ENCODE data around the gene KLHL21. TPM values are rescaled to one million over a fixed set of nuclear protein-coding genes. Genes with fewer than 3 reads are reported as not detected.

KLHL21 gene
- total RNA-seq, 1 donor from 2014 or later: 147 TPM

GRCh38 chr1:6596351-6596750, 6.3 kb downstream of the KLHL21 start:
- Histone ChIP-seq H3K27ac (peak overlapping the region in 1 of 2 donors; percentile 98), H3K9me3 (no peaks in the 10 kb centered on the region), H3K36me3 (peaks cover 66 to 81% of the 10 kb centered on the region in 2 donors), H3K4me3 (peak overlapping the region; percentile 10 to 95), H3K27me3 (no peaks in the 10 kb centered on the region), H3K4me1 (peaks cover 35 to 63% of the 10 kb centered on the region in 2 donors)
- no peak for DNase-seq (ENCODE audit: low spot score in 2 of 2)
- intact Hi-C loops (cut with DNase I): no loop called here
- TF ChIP-seq, protein P1, sequence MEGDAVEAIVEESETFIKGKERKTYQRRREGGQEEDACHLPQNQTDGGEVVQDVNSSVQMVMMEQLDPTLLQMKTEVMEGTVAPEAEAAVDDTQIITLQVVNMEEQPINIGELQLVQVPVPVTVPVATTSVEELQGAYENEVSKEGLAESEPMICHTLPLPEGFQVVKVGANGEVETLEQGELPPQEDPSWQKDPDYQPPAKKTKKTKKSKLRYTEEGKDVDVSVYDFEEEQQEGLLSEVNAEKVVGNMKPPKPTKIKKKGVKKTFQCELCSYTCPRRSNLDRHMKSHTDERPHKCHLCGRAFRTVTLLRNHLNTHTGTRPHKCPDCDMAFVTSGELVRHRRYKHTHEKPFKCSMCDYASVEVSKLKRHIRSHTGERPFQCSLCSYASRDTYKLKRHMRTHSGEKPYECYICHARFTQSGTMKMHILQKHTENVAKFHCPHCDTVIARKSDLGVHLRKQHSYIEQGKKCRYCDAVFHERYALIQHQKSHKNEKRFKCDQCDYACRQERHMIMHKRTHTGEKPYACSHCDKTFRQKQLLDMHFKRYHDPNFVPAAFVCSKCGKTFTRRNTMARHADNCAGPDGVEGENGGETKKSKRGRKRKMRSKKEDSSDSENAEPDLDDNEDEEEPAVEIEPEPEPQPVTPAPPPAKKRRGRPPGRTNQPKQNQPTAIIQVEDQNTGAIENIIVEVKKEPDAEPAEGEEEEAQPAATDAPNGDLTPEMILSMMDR (IDR thresholded peaks at IDR 0.05): no peak

DNA sequence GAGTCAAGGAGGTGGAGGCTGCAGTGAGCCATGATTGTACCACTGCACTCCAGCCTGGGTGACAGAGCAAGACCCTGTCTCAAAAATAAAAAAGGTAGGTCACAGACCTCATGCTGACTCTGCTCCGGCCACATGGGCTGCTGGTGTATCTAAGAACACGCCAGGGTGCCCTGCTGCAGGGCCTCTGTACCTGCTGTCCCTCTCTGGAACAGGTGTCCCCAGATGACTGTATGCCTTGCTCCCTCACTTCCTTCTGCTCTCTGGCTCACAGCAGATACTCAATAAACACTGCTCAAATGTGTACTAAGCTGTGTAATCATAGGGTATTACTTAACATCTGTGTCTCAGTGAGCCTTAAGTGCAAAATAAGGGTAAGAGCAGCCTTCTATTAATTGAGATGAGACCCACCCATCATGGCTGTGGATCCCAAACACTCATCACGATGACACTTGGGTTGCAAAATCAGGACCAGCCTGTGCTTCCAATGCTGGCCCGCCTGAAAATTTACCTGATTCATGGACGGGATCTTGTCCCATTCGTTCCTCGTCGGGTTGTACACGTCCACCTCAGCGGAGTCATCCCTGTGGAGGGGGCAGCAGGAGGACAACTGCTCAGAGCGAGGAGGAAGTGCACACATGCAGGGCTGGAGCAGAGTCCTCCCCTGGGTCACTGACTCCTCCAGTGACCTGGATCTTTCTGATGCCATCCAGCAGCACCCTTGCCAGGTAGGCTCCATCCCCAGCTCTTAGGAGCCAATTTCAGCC, 7.5 kb downstream of the KLHL21 start:
- H3K9me3 ChIP-seq: no peaks in the 10 kb centered on the region
- TF ChIP-seq, protein P1 (IDR thresholded peaks at IDR 0.05): no peak
- peaks cover 70 to 85% of the 10 kb centered on the region in 2 donors for H3K36me3 ChIP-seq
- intact Hi-C loops (cut with DNase I): loop anchor here (5.0 kb wide), 1 partner anchor 43 kb away; the partner anchor contains the start of gene NOL9
- DNase-seq (ENCODE audit: low spot score in 2 of 2): no peak
- H3K4me1 ChIP-seq: peaks cover 30 to 73% of the 10 kb centered on the region in 2 donors
- H3K27me3 ChIP-seq: no peaks in the 10 kb centered on the region
- H3K4me3 ChIP-seq: no peak overlapping the region
- peak overlapping the region; percentile 12 to 25 for H3K27ac ChIP-seq

- Histone ChIP-seq H3K4me3 (no peak overlapping the region), H3K9me3 (no peaks in the 10 kb centered on the region), H3K4me1 (peaks cover 23 to 71% of the 10 kb centered on the region in 2 donors), H3K27me3 (no peaks in the 10 kb centered on the region), H3K36me3 (peaks cover 75 to 89% of the 10 kb centered on the region in 2 donors), H3K27ac (peak overlapping the region; percentile 22 to 86)
- DNase-seq (ENCODE audit: low spot score in 2 of 2): no peak
- TF ChIP-seq, protein P1 (IDR thresholded peaks at IDR 0.05): no peak
- intact Hi-C loops (cut with DNase I): loop anchor here (5.0 kb wide), 1 partner anchor 42 kb away; the partner anchor contains the start of gene NOL9
Measured at GRCh38 chr1:6593810-6594209, 8.9 kb downstream of the KLHL21 start.

DNA sequence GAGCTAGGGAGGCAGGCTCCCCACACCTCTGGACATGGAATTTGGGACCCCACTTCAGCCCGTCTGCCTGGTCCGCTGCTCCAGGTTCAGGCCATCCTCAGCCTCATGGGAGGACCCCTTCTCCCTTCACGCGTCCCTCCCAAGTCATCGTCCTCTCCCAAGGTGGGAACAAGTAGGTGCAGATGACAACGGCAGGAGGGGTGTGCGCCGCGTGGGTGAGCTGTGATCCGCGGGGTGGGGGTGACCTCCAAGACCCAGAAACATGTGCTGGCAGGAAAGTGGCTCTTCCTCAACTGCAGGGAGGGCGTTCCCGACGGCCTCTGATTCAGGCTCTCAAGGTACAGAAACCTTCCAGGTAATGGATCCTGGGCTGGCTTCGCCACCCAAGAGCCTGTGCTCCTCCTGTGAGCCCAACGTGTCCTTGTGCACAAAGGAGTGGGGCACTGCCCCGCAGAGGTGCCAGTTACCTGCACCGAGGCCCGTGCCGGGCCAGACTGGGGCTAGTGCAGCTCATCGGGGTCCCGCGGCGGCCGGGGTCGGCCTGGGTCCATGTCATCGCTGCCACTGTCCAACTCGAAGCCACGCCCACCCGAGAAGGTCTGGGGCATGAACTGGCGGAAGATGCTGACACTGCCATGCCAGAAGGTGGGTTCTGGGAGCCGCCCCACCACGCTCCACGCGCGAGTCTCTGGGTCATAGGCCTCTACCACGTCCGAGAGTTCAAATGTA, 9.6 kb downstream of the KLHL21 start:
- TF ChIP-seq, protein P1 (IDR thresholded peaks at IDR 0.05): no peak
- intact Hi-C loops (cut with DNase I): loop anchor here (5.0 kb wide), 1 partner anchor 41 kb away; the partner anchor contains the start of gene NOL9
- no peak for DNase-seq (ENCODE audit: low spot score in 2 of 2)
- Histone ChIP-seq H3K9me3 (no peaks in the 10 kb centered on the region), H3K36me3 (peaks cover 75 to 87% of the 10 kb centered on the region in 2 donors), H3K27me3 (no peaks in the 10 kb centered on the region), H3K27ac (peak overlapping the region; percentile 82 to 86), H3K4me1 (peaks cover 18 to 64% of the 10 kb centered on the region in 2 donors), H3K4me3 (no peak overlapping the region)

DNA sequence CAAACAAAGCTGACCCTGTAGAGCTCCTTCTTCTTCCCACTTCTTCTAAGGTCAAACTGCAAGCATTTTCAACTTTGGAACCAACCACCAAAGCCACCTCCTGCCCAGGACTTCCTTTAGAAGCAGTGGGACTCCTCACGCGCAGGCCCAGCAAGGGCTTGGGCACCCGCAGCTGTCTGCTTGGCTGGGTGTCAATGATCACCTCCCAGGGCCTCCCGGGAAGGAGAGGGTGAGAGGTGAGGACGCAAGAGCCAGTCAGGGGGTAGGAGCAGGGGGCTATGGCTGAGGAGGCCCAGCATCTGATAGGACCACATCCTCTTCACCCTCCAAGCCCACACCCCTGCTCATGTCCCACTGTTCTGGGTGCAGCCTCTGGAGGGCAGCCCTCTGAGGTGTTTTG, 10.2 kb downstream of the KLHL21 start:
- Histone ChIP-seq H3K27ac (peak overlapping the region; percentile 82 to 86), H3K27me3 (no peaks in the 10 kb centered on the region), H3K36me3 (peaks cover 73 to 82% of the 10 kb centered on the region in 2 donors), H3K9me3 (no peaks in the 10 kb centered on the region), H3K4me3 (peak overlapping the region in 1 of 2 donors; percentile 26), H3K4me1 (peaks cover 18 to 62% of the 10 kb centered on the region in 2 donors)
- no peak for DNase-seq (ENCODE audit: low spot score in 2 of 2)
- TF ChIP-seq, protein P1 (IDR thresholded peaks at IDR 0.05): no peak
- intact Hi-C loops (cut with DNase I): loop anchor here (5.0 kb wide), 1 partner anchor 40 kb away; the partner anchor contains the start of gene NOL9

Data from ascending aorta (tissue), 2 donors.